GM23338 (cell line): Measurements from ENCODE around the gene DNAJC16. TPM values are rescaled to one million over a fixed set of nuclear protein-coding genes. Genes with fewer than 3 reads are reported as not detected.

ENCODE experiments used
- ATAC-seq: fragments of 200-7000 bp; cut with Tn5 transposase; 3 replicates; pipeline ENCODE4 v1.9.1; 2020
- DNase-seq: peaks from one replicate; pipeline ENCODE4 v3.0.0-alpha.2; 2015; ENCODE audit warnings: low spot score
- H2AFZ ChIP-seq: fragments of 200-600 bp; sonication (generic); 2 replicates; pipeline ENCODE4 v1.8.0; 2016; ENCODE audit warnings: antibody characterized with exemption, mild to moderate bottlenecking, moderate library complexity
- H3F3A ChIP-seq: fragments of 200-600 bp; sonication (generic); replicated peaks from 2 replicates; pipeline ENCODE4 v1.8.0; 2017; ENCODE audit warnings: antibody characterized with exemption, mixed run types, low read depth
- H3K27ac ChIP-seq: fragments of 200-600 bp; sonication (generic); 2 replicates; pipeline ENCODE4 v1.6.1; 2016; ENCODE audit warnings: low read depth
- H3K27me3 ChIP-seq: fragments of 200-600 bp; sonication (generic); 2 replicates; pipeline ENCODE4 v1.8.0; 2016; ENCODE audit warnings: mild to moderate bottlenecking, mixed run types, moderate library complexity; ENCODE audit not compliant: insufficient read depth
- H3K36me3 ChIP-seq: fragments of 200-600 bp; sonication (generic); 2 replicates; pipeline ENCODE4 v1.8.0; 2016; ENCODE audit warnings: mild to moderate bottlenecking; ENCODE audit not compliant: insufficient read depth
- H3K4me1 ChIP-seq: fragments of 200-600 bp; sonication (generic); 2 replicates; pipeline ENCODE4 v1.8.0; 2016; ENCODE audit warnings: mild to moderate bottlenecking, moderate library complexity; ENCODE audit not compliant: insufficient read depth
- H3K4me2 ChIP-seq: fragments of 200-600 bp; sonication (generic); 2 replicates; pipeline ENCODE4 v1.7.1; 2017; ENCODE audit warnings: mixed run types
- H3K4me3 ChIP-seq: fragments of 200-600 bp; sonication (generic); 2 replicates; pipeline ENCODE4 v1.6.1; 2016; ENCODE audit warnings: mixed run types
- H3K79me2 ChIP-seq: fragments of 200-600 bp; sonication (generic); replicated peaks from 2 replicates; pipeline ENCODE4 v1.8.0; 2017; ENCODE audit warnings: mild to moderate bottlenecking; ENCODE audit not compliant: insufficient read depth
- H3K9me2 ChIP-seq: fragments of 200-600 bp; sonication (generic); 2 replicates; pipeline ENCODE4 v1.8.0; 2017; ENCODE audit not compliant: insufficient read depth
- H4K20me1 ChIP-seq: fragments of 200-600 bp; sonication (generic); replicated peaks from 2 replicates; pipeline ENCODE4 v1.8.0; 2017; ENCODE audit warnings: mild to moderate bottlenecking; ENCODE audit not compliant: insufficient read depth
- H3K27ac Mint-ChIP-seq: 2 replicates; pipeline ENCODE4 v1.8.0; 2020; ENCODE audit warnings: inconsistent platforms, mild to moderate bottlenecking, moderate library complexity, mixed read lengths
- H3K27me3 Mint-ChIP-seq: 3 replicates; pipeline ENCODE4 v1.8.0; 2022; ENCODE audit warnings: low read depth, mild to moderate bottlenecking, moderate library complexity, mixed read lengths, inconsistent platforms; ENCODE audit not compliant: insufficient read depth, poor library complexity
- H3K36me3 Mint-ChIP-seq: 3 replicates; pipeline ENCODE4 v1.8.0; 2021; ENCODE audit warnings: low read depth, mild to moderate bottlenecking, inconsistent platforms, moderate library complexity, mixed read lengths
- H3K4me1 Mint-ChIP-seq: 3 replicates; pipeline ENCODE4 v1.8.0; 2020; ENCODE audit warnings: mild to moderate bottlenecking, inconsistent platforms, mixed read lengths
- H3K4me3 Mint-ChIP-seq: 3 replicates; pipeline ENCODE4 v1.8.0; 2021; ENCODE audit warnings: moderate library complexity, mild to moderate bottlenecking, inconsistent platforms, mixed read lengths
- H3K9me3 Mint-ChIP-seq: 3 replicates; pipeline ENCODE4 v1.8.0; 2020; ENCODE audit warnings: moderate library complexity, mild to moderate bottlenecking, inconsistent platforms, mixed read lengths
- CREB1 ChIP-seq: fragments of 250-450 bp; sonication (Bioruptor Pico); IDR thresholded peaks from 2 replicates; pipeline ENCODE4 v1.5.0; 2020; ENCODE audit warnings: low read depth, mild to moderate bottlenecking, moderate library complexity
- ETS1 ChIP-seq: IDR thresholded peaks from 2 replicates; pipeline ENCODE4 v1.6.1; 2016; ENCODE audit warnings: antibody characterized with exemption
- EZH2 ChIP-seq: fragments of 200-600 bp; sonication (generic); IDR thresholded peaks from one replicate; pipeline ENCODE4 v1.8.0; 2017; ENCODE audit warnings: antibody characterized with exemption, mild to moderate bottlenecking, low read depth; ENCODE audit not compliant: unreplicated experiment
- EZH2phosphoT487 ChIP-seq: fragments of 200-600 bp; sonication (generic); IDR thresholded peaks from one replicate; pipeline ENCODE4 v1.8.1; 2018; ENCODE audit warnings: antibody characterized with exemption; ENCODE audit not compliant: unreplicated experiment
- JUNB ChIP-seq: IDR thresholded peaks from one replicate; pipeline ENCODE4 v1.6.1; 2016; ENCODE audit warnings: antibody characterized with exemption; ENCODE audit not compliant: unreplicated experiment
- POLR2AphosphoS5 ChIP-seq: IDR thresholded peaks from 2 replicates; pipeline ENCODE4 v1.6.1; 2016; ENCODE audit warnings: antibody characterized with exemption, low read depth
- REST ChIP-seq: IDR thresholded peaks from one replicate; pipeline ENCODE4 v1.6.1; 2018; ENCODE audit warnings: antibody characterized with exemption; ENCODE audit not compliant: unreplicated experiment
- ZNF114 ChIP-seq: fragments of 250-450 bp; sonication (Bioruptor Pico); IDR thresholded peaks from 2 replicates; pipeline ENCODE4 v1.5.0; 2020; ENCODE audit warnings: mild to moderate bottlenecking, moderate library complexity
- ZNF331 ChIP-seq: fragments of 250-450 bp; sonication (Bioruptor Pico); IDR thresholded peaks from 2 replicates; pipeline ENCODE4 v1.5.0; 2020; ENCODE audit warnings: low read depth, mild to moderate bottlenecking, moderate library complexity
- ZNF462 ChIP-seq: fragments of 250-450 bp; sonication (Bioruptor Pico); IDR thresholded peaks from 2 replicates; pipeline ENCODE4 v1.5.0; 2020; ENCODE audit warnings: mild to moderate bottlenecking, moderate library complexity
- polyA plus RNA-seq: library from polyadenylated mRNA; unstranded; fragments of >200 nt; fragmentation: Nextera tagmentation; extraction: Ambion mirVana; gene quantifications from 2 replicates; pipeline ENCODE4 v1.2.1, GENCODE V29; 2016
- total RNA-seq: library from RNA; depleted of rRNA; stranded (reverse); fragments of >200 nt; shearing (Covaris generic); gene quantifications from 2 replicates; pipeline ENCODE4 v1.2.3, GENCODE V29; 2014
- TF ChIP-seq, protein P1 (sequence below), 2 experiments: fragments of 200-600 bp in 1 of 2; sonication (generic) in 1 of 2; conservative IDR thresholded peaks; 2 replicates each; pipeline versions ENCODE4 v1.5.1 to v1.6.1; 2016 to 2017; ENCODE audit warnings: antibody characterized with exemption in 2 of 2, low read depth in 2 of 2, mild to moderate bottlenecking in 2 of 2, moderate library complexity in 1 of 2

Gene DNAJC16
- total and polyA plus RNA-seq, 2 experiments from 2014 or later = 6.3 to 18.0 TPM

DNA sequence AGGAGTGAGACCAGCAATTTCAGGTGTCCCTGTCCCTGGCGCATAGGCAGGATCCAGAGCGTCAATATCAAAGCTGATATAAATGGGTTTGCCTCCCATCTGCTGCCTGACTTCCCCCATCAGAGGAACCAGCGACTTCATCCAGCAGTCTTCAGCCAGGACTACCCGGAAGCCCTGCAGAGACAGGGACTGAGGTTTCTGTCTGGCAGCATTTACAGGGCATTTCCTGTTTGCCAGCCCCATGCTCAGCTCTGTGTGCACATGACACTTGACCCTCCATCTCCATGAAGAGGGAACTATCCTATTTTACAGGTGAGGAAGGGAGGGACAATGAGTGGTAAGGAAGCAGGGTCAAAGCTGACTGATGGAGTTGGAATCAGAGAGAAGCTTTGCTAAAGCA is 51.0 kb downstream of the DNAJC16 start:
- DNase-seq (no peak), ATAC-seq (no peak)
- no peak overlapping the region for H2AFZ ChIP-seq
- H3F3A ChIP-seq = no peaks in the 10 kb centered on the region
- H3K9me3 Mint-ChIP-seq = no peaks in the 10 kb centered on the region
- no peaks in the 10 kb centered on the region for H4K20me1 ChIP-seq
- H3K36me3 Mint-ChIP-seq = 0 out of 3 replicates have a peak, but pooled peaks cover under 1% of the 10 kb centered on the region
- H3K9me2 ChIP-seq = no peaks in the 10 kb centered on the region
- H3K4me2 ChIP-seq = no peak overlapping the region
- no peak overlapping the region for H3K4me3 ChIP-seq
- H3K79me2 ChIP-seq = no peaks in the 10 kb centered on the region
- H3K36me3 ChIP-seq = no peaks in the 10 kb centered on the region; the same call in 1 of the 2 replicates
- H3K4me1 Mint-ChIP-seq = 0 out of 3 replicates have a peak, but pooled peaks cover 3% of the 10 kb centered on the region
- TF ChIP-seq, protein P1, sequence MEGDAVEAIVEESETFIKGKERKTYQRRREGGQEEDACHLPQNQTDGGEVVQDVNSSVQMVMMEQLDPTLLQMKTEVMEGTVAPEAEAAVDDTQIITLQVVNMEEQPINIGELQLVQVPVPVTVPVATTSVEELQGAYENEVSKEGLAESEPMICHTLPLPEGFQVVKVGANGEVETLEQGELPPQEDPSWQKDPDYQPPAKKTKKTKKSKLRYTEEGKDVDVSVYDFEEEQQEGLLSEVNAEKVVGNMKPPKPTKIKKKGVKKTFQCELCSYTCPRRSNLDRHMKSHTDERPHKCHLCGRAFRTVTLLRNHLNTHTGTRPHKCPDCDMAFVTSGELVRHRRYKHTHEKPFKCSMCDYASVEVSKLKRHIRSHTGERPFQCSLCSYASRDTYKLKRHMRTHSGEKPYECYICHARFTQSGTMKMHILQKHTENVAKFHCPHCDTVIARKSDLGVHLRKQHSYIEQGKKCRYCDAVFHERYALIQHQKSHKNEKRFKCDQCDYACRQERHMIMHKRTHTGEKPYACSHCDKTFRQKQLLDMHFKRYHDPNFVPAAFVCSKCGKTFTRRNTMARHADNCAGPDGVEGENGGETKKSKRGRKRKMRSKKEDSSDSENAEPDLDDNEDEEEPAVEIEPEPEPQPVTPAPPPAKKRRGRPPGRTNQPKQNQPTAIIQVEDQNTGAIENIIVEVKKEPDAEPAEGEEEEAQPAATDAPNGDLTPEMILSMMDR (conservative IDR thresholded peaks at IDR 0.05; ENCODE audit: low read depth in 2 of 2) = no peak
- no peak for TF ChIP-seq JUNB
- no peak for TF ChIP-seq ETS1
- TF ChIP-seq EZH2 = no peak
- no peak for TF ChIP-seq REST
- TF ChIP-seq POLR2AphosphoS5 = no peak
- no peak for TF ChIP-seq ZNF462 (CRISPR knock-in tag)
- no peak for TF ChIP-seq ZNF114
- no peak for TF ChIP-seq ZNF331 (CRISPR knock-in tag)
- TF ChIP-seq EZH2phosphoT487 = no peak
- TF ChIP-seq CREB1 = no peak
- H3K4me1 ChIP-seq = no peaks in the 10 kb centered on the region
- H3K27ac ChIP-seq = no peak overlapping the region
- no peak overlapping the region for H3K27ac Mint-ChIP-seq
- H3K4me3 Mint-ChIP-seq = no peak overlapping the region
- H3K27me3 ChIP-seq = no peaks in the 10 kb centered on the region
- H3K27me3 Mint-ChIP-seq = peaks cover 4% of the 10 kb centered on the region
